OCI-LY1 (cell line): ENCODE results near the gene FYN.

ENCODE experiments used
- H2AFZ ChIP-seq: fragments of 200-600 bp; sonication (generic), shearing (Covaris generic); 2 replicates; pipeline ENCODE4 v1.6.0; 2014; ENCODE audit warnings: antibody characterized with exemption, mild to moderate bottlenecking, low read length
- H3F3A ChIP-seq: fragments of 200-600 bp; sonication (generic), shearing (Covaris generic); 2 replicates; pipeline ENCODE4 v1.6.0; 2014; ENCODE audit warnings: mild to moderate bottlenecking, antibody characterized with exemption, low read length, moderate library complexity; ENCODE audit not compliant: insufficient read depth
- H3K27ac ChIP-seq: fragments of 200-600 bp; sonication (generic); 2 replicates; pipeline ENCODE4 v1.5.1; 2014; ENCODE audit warnings: low read length, mixed run types, mild to moderate bottlenecking, low read depth; ENCODE audit not compliant: poor library complexity, severe bottlenecking
- H3K27me3 ChIP-seq: fragments of 200-600 bp; sonication (generic); 2 replicates; pipeline ENCODE4 v1.6.0; 2014; ENCODE audit warnings: antibody characterized with exemption, mild to moderate bottlenecking, low read length, moderate library complexity; ENCODE audit not compliant: insufficient read depth
- H3K36me3 ChIP-seq: fragments of 200-600 bp; sonication (generic); 2 replicates; pipeline ENCODE4 v1.6.1; 2014; ENCODE audit warnings: mild to moderate bottlenecking, antibody characterized with exemption, low read length, moderate library complexity, mixed read lengths; ENCODE audit not compliant: insufficient read depth
- H3K4me1 ChIP-seq: fragments of 200-600 bp; sonication (generic); 2 replicates; pipeline ENCODE4 v1.5.1; 2014; ENCODE audit warnings: mild to moderate bottlenecking, low read length, moderate library complexity; ENCODE audit not compliant: insufficient read depth, severe bottlenecking
- H3K4me2 ChIP-seq: fragments of 200-600 bp; sonication (generic), shearing (Covaris generic); 2 replicates; pipeline ENCODE4 v1.6.1; 2014; ENCODE audit warnings: low read length
- H3K4me3 ChIP-seq: fragments of 200-600 bp; sonication (generic); 2 replicates; pipeline ENCODE4 v1.5.1; 2014; ENCODE audit warnings: low read length, low read depth, mild to moderate bottlenecking, mixed read lengths; ENCODE audit not compliant: poor library complexity, severe bottlenecking
- H3K79me2 ChIP-seq: fragments of 200-600 bp; shearing (Covaris generic); 2 replicates; pipeline ENCODE4 v1.6.1; 2016; ENCODE audit warnings: mixed run types, low read length, mixed read lengths; ENCODE audit not compliant: insufficient read depth
- H3K9ac ChIP-seq: fragments of 200-600 bp; sonication (generic), shearing (Covaris generic); 2 replicates; pipeline ENCODE4 v1.6.1; 2014; ENCODE audit warnings: mild to moderate bottlenecking, low read length, mixed read lengths
- H3K9me2 ChIP-seq: fragments of 200-600 bp; sonication (generic), shearing (Covaris generic); 2 replicates; pipeline ENCODE4 v1.6.1; 2014; ENCODE audit warnings: low read depth, mild to moderate bottlenecking, low read length, mixed read lengths
- H3K9me3 ChIP-seq: fragments of 200-600 bp; shearing (Covaris generic); 2 replicates; pipeline ENCODE4 v1.6.1; 2014; ENCODE audit warnings: low read length, mixed read lengths
- H4K20me1 ChIP-seq: fragments of 200-600 bp; sonication (generic), shearing (Covaris generic); 2 replicates; pipeline ENCODE4 v1.6.0; 2016; ENCODE audit warnings: mild to moderate bottlenecking, low read length; ENCODE audit not compliant: insufficient read depth
- CTCF ChIP-seq: fragments of 200-600 bp; sonication (generic), shearing (Covaris generic); IDR thresholded peaks from 2 replicates; pipeline ENCODE4 v1.5.1; 2017; ENCODE audit warnings: mild to moderate bottlenecking, antibody characterized with exemption, low read length, moderate library complexity, mixed read lengths
- EZH2 ChIP-seq: fragments of 200-600 bp; sonication (generic), shearing (Covaris generic); IDR thresholded peaks from 2 replicates; pipeline ENCODE4 v1.8.0; 2017; ENCODE audit warnings: borderline replicate concordance, mixed run types, mild to moderate bottlenecking, antibody characterized with exemption, low read length, moderate library complexity, mixed read lengths

The FYN gene

GRCh38 chr6:111668410-111668809, 204.8 kb downstream of the FYN start:
- no peaks in the 10 kb centered on the region for H3K79me2 ChIP-seq
- no peaks in the 10 kb centered on the region for H3K4me1 ChIP-seq
- no peak overlapping the region for H3K4me2 ChIP-seq
- no peak overlapping the region for H2AFZ ChIP-seq
- H3K4me3 ChIP-seq: no peak overlapping the region
- H3K27me3 ChIP-seq: peaks cover 5% of the 10 kb centered on the region; the same call in 1 of the 2 replicates
- no peaks in the 10 kb centered on the region for H3F3A ChIP-seq
- H3K9me3 ChIP-seq: no peaks in the 10 kb centered on the region
- TF ChIP-seq CTCF (no peak), EZH2 (no peak)
- H3K36me3 ChIP-seq: no peaks in the 10 kb centered on the region
- H3K27ac ChIP-seq: no peak overlapping the region
- no peak overlapping the region for H3K9ac ChIP-seq
- H3K9me2 ChIP-seq: no peaks in the 10 kb centered on the region
- no peaks in the 10 kb centered on the region for H4K20me1 ChIP-seq

- no peaks in the 10 kb centered on the region for H3K79me2 ChIP-seq
- H3K9ac ChIP-seq: no peak overlapping the region
- no peak overlapping the region for H3K27ac ChIP-seq
- H3K9me2 ChIP-seq: no peaks in the 10 kb centered on the region
- no peak overlapping the region for H3K4me2 ChIP-seq
- no peaks in the 10 kb centered on the region for H3F3A ChIP-seq
- no peaks in the 10 kb centered on the region for H3K9me3 ChIP-seq
- no peak overlapping the region for H3K4me3 ChIP-seq
- no peak for TF ChIP-seq EZH2
- no peak for TF ChIP-seq CTCF
- H3K4me1 ChIP-seq: no peaks in the 10 kb centered on the region
- H3K36me3 ChIP-seq: no peaks in the 10 kb centered on the region
- peaks cover 5% of the 10 kb centered on the region; the same call in 1 of the 2 replicates for H3K27me3 ChIP-seq
- H2AFZ ChIP-seq: no peak overlapping the region
- no peaks in the 10 kb centered on the region for H4K20me1 ChIP-seq
Observed at GRCh38 chr6:111667931-111668330, 205.3 kb downstream of the FYN start.

GRCh38 chr6:111666847-111667246, 206.4 kb downstream of the FYN start:
- H3K4me2 ChIP-seq: no peak overlapping the region
- no peaks in the 10 kb centered on the region for H3F3A ChIP-seq
- peaks cover 5% of the 10 kb centered on the region; the same call in 1 of the 2 replicates for H3K27me3 ChIP-seq
- no peak for TF ChIP-seq EZH2
- TF ChIP-seq CTCF: no peak
- H2AFZ ChIP-seq: no peak overlapping the region
- H3K79me2 ChIP-seq: no peaks in the 10 kb centered on the region
- no peaks in the 10 kb centered on the region for H3K4me1 ChIP-seq
- no peaks in the 10 kb centered on the region for H3K9me3 ChIP-seq
- H3K27ac ChIP-seq: no peak overlapping the region
- no peaks in the 10 kb centered on the region for H3K9me2 ChIP-seq
- H3K9ac ChIP-seq: no peak overlapping the region
- no peaks in the 10 kb centered on the region for H3K36me3 ChIP-seq
- H4K20me1 ChIP-seq: no peaks in the 10 kb centered on the region
- no peak overlapping the region for H3K4me3 ChIP-seq
